Fibroblast of the aortic adventitia (primary cell): ENCODE results near the gene SLC13A2. TPM values are rescaled to one million over a fixed set of nuclear protein-coding genes. Genes with fewer than 3 reads are reported as not detected.

Experiments
- DNase-seq: peaks from one replicate; pipeline ENCODE4 v3.0.0-alpha.2; 2010; ENCODE audit warnings: low read depth
- H3K4me3 ChIP-seq: 2 replicates; pipeline ENCODE4 v1.5.1; 2011; ENCODE audit warnings: low read depth, mild to moderate bottlenecking, control low read depth, low read length, moderate library complexity
- CTCF ChIP-seq: IDR thresholded peaks from 2 replicates; pipeline ENCODE4 v1.5.1; 2011; ENCODE audit warnings: mild to moderate bottlenecking, low read length, control low read depth, inconsistent platforms; ENCODE audit not compliant: insufficient read depth
- total RNA-seq: library from RNA; depleted of rRNA; stranded (reverse); fragments of >200 nt; gene quantifications from 2 replicates; pipeline ENCODE4 v1.2.3, GENCODE V29; 2012; ENCODE audit warnings: low replicate concordance

Gene SLC13A2
- total RNA-seq, 1 donor = not detected

- no peak for DNase-seq
- no peak overlapping the region for H3K4me3 ChIP-seq
- TF ChIP-seq CTCF = no peak
Observed at GRCh38 chr17:28499684-28500357, 26.4 kb downstream of the SLC13A2 start.

GRCh38 chr17:28500712-28501379 is 27.4 kb downstream of the SLC13A2 start:
- no peak for DNase-seq
- no peak for TF ChIP-seq CTCF
- H3K4me3 ChIP-seq = no peak overlapping the region

DNA sequence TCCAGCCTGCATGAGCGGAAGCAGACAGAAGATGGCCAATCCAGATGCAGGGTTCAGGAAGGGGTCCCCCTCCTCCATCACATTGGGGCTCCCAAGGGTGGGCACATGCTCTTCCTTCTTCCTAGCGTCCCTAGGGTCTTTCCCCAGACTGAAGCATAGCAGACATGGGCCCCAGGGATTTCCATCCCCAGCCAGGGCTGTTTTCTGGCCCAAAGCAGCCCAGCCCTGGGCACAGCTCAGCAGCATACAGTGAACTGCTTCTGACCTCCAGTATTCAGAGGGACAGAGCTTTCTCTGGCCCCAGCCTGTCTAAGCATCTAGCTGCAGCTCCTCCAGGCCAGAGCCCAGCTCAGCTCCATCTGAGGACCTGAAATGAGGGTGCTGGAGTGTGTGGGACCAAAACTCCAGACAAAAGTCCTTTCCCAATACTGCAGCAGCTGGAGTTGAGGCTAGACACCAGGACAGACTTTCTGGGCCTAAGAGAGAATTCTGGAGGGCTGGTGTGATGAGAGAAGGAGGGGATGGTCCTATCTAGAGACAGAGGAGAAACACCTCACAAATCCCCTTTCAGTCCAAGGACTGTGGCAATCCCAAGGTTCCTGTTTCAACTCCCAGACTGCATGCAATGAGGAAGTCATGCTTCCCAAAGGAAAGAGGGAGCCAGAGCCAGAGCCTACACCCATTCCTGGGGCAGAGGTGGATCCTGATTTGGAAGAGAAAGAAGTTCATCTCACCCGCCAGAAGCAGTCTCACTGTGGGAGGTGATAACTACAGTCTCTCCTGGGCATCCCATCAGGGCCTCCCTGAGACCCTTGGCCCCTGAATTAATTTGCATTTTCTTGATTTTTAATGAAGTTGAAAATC is 28.2 kb downstream of the SLC13A2 start:
- DNase-seq = no peak
- H3K4me3 ChIP-seq = no peak overlapping the region
- TF ChIP-seq CTCF = no peak

- no peak for TF ChIP-seq CTCF
Observed at GRCh38 chr17:28503420-28503819, 30.0 kb downstream of the SLC13A2 start.

DNA sequence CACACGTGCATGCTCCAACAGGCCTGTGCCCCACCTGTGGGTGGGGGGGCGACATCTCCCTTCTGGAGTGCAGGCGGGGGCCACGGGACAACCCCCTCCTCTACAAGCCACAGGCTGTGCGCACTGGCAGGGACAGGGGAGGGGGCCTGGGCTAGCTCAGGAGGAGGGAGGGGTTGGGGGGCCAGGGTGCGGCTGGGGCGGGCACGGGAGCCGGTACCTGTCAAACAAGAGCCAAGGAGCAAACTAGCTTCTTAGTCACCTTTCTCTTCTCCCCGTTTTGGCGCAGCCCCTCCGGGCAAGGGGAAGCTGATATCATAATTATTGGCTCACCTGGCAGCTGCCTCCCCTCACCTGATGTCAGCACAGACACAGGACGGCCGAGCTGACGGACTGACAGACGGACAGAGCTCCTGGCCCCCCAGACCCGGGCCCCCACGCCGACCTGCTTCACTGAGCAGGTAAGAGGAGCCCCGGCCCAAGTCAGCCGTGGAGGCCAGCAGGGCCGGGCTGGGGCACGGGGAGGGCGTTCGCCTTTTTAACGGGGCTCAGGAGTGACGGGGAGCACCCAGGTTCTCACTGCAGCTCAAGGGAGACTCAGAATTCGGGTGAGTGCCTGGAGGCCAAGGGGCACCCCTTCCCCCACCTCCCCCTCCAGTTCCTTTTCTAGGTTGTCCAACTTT is 32.7 kb downstream of the SLC13A2 start, which contains the start of gene FOXN1:
TSS of gene FOXN1 (plus strand) at position 363 of the 680 bp plus-strand sequence. CDS start 17,622 bp downstream, outside the sequence.
- TF ChIP-seq CTCF = no peak
- DNase-seq = no peak

More at GRCh38 chr17:28503420-28503819, 30.0 kb downstream of the SLC13A2 start:
- no peak for DNase-seq
- no peak overlapping the region for H3K4me3 ChIP-seq

DNA sequence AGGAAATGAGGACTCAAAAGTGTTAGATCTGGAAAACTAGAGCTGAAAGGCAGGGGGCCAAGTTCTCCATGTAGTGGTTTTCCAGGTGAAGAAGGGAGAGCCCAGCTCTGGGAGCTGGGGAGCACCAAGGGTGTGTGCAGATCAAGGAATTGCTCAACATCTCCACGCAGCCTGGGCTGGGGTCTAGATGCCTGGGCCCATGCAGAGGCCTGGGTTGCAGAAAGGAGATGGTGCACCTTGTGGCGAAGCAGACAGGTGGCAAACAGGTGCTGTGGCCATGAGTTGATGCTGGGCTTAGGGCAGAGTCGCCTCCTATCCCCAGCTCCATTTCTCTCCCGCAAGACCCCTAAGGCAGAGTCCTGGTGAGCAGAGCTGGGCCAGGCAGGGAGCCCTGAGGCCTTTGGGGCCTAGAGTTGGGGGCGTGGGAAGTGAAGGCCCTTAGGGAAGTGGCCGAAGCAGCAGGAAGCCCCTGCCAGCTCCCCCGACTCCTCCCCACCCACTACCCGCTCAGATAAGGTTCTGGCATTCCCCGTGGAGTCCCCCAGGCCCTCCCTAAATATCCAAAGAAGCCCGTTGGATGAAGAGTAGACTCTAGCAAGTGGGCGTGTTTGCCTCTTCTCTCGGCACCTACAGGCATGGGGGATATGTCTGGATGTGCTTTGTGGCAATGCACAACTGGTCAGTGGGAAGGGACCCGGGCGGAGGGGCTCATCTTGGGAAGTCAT is 33.5 kb downstream of the SLC13A2 start:
- no peak for TF ChIP-seq CTCF
- H3K4me3 ChIP-seq = no peak overlapping the region
- no peak for DNase-seq

More for the DNA sequence above, 32.7 kb downstream of the SLC13A2 start, which contains the start of gene FOXN1:
- no peak within 1 kb of the TSS for H3K4me3 ChIP-seq
